ENCODE measurements around the gene SMARCB1. TPM values are rescaled to one million over a fixed set of nuclear protein-coding genes. Genes with fewer than 3 reads are reported as not detected.

The SMARCB1 gene
- total RNA-seq, 1 experiment from 2014 or later, result 85.9 TPM

GRCh38 chr22:23837911-23838680, 51.3 kb downstream of the SMARCB1 start:
- H3K9ac ChIP-seq (ENCODE audit: low read length), result no peak overlapping the region
- CTCF ChIA-PET, result no interaction called here
- ATAC-seq, result no peak

GRCh38 chr22:23838681-23839468, 52.1 kb downstream of the SMARCB1 start, which contains the start of gene DERL3:
TSS of gene DERL3 (minus strand) at chr22:23839006. CDS start at chr22:23838987, 19 bp downstream.
- H3K27me3 ChIP-seq (ENCODE audit: low read length), result no peaks in the 10 kb centered on the region
- H3K79me2 ChIP-seq (ENCODE audit: low read length), result no peaks in the 10 kb centered on the region
- no peaks in the 10 kb centered on the region for H3K9me2 ChIP-seq (replicated peaks; ENCODE audit: low read length)
- no peak within 1 kb of the TSS for H3K9ac ChIP-seq (ENCODE audit: low read length)
- CTCF ChIA-PET, result no interaction called here
- BruUV-seq (replicated peaks), result no TSS peak
- H3K4me2 ChIP-seq (ENCODE audit: low read length), result peak within 1 kb of the TSS; percentile 16; the same call in 1 of the 2 replicates
- no peaks in the 10 kb centered on the region for H4K20me1 ChIP-seq (ENCODE audit: low read length)
- H3K9me3 ChIP-seq (ENCODE audit: low read length), result no peaks in the 10 kb centered on the region
- no peak within 1 kb of the TSS for H3K27ac ChIP-seq (ENCODE audit: low read length)
- POLR2A ChIA-PET (ENCODE audit: unreplicated experiment), result no interaction called here
- no peak for TF ChIP-seq EZH2phosphoT487 (IDR thresholded peaks at IDR 0.05; ENCODE audit: borderline replicate concordance, low read length)
- TF ChIP-seq CTCF (conservative IDR thresholded peaks at IDR 0.05; ENCODE audit: low read depth, low read length), result no peak
- TF ChIP-seq EZH2 (IDR thresholded peaks at IDR 0.05; ENCODE audit: low read length, unreplicated experiment), result no peak
- intact Hi-C loops (cut with micrococcal nuclease), result no loop called here
- H2AFZ ChIP-seq (ENCODE audit: low read length), result peak within 1 kb of the TSS; percentile 48; the same call in 1 of the 2 replicates
- ATAC-seq (peak; percentile 83), DNase-seq (peak; percentile 63)
- no peaks in the 10 kb centered on the region for H3K36me3 ChIP-seq (ENCODE audit: low read depth, low read length)
- no peak within 1 kb of the TSS for H3K4me3 ChIP-seq (ENCODE audit: low read length)
- H3F3A ChIP-seq (ENCODE audit: low read length, unreplicated experiment), result no peaks in the 10 kb centered on the region
- 0 out of 2 replicates have a peak, but pooled peaks cover 3% of the 10 kb centered on the region for H3K4me1 ChIP-seq (ENCODE audit: insufficient read depth, low read length)

More at GRCh38 chr22:23837911-23838680, 51.3 kb downstream of the SMARCB1 start:
- Histone ChIP-seq H3K4me2 (ENCODE audit: low read length) (no peak overlapping the region), H3K79me2 (ENCODE audit: low read length) (no peaks in the 10 kb centered on the region), H3K27me3 (ENCODE audit: low read length) (no peaks in the 10 kb centered on the region), H3K4me3 (ENCODE audit: low read length) (no peak overlapping the region), H3K36me3 (ENCODE audit: low read depth, low read length) (no peaks in the 10 kb centered on the region), H4K20me1 (ENCODE audit: low read length) (no peaks in the 10 kb centered on the region), H3K4me1 (ENCODE audit: insufficient read depth, low read length) (0 out of 2 replicates have a peak, but pooled peaks cover 3% of the 10 kb centered on the region), H2AFZ (ENCODE audit: low read length) (no peak overlapping the region), H3K9me2 (replicated peaks; ENCODE audit: low read length) (no peaks in the 10 kb centered on the region), H3F3A (ENCODE audit: low read length, unreplicated experiment) (no peaks in the 10 kb centered on the region), H3K9me3 (ENCODE audit: low read length) (no peaks in the 10 kb centered on the region), H3K27ac (ENCODE audit: low read length) (no peak overlapping the region)
- POLR2A ChIA-PET (ENCODE audit: unreplicated experiment), result no interaction called here
- intact Hi-C loops (cut with micrococcal nuclease), result no loop called here
- BruUV-seq (replicated peaks), result no TSS peak
- no peak for TF ChIP-seq EZH2phosphoT487 (IDR thresholded peaks at IDR 0.05; ENCODE audit: borderline replicate concordance, low read length)
- TF ChIP-seq CTCF (conservative IDR thresholded peaks at IDR 0.05; ENCODE audit: low read depth, low read length), result no peak
- TF ChIP-seq EZH2 (IDR thresholded peaks at IDR 0.05; ENCODE audit: low read length, unreplicated experiment), result no peak
- no peak for DNase-seq

Data from PC-3 (cell line).